Nephron progenitor cell (in vitro differentiated cells): ENCODE measurements around the gene IQGAP2.

Experiments used
- DNase-seq: peaks from one replicate; pipeline ENCODE4 v3.0.0; 2021
- H3K27ac Mint-ChIP-seq: 2 replicates; pipeline ENCODE4 v1.8.0; 2021; ENCODE audit warnings: mild to moderate bottlenecking, moderate library complexity, mixed read lengths
- H3K27me3 Mint-ChIP-seq: 2 replicates; pipeline ENCODE4 v1.8.0; 2021; ENCODE audit warnings: mild to moderate bottlenecking, low read depth, mixed read lengths; ENCODE audit not compliant: poor library complexity
- H3K36me3 Mint-ChIP-seq: 2 replicates; pipeline ENCODE4 v1.8.0; 2021; ENCODE audit warnings: low read depth, mixed read lengths
- H3K4me1 Mint-ChIP-seq: 2 replicates; pipeline ENCODE4 v1.8.0; 2021; ENCODE audit warnings: mixed read lengths
- H3K4me3 Mint-ChIP-seq: 2 replicates; pipeline ENCODE4 v1.8.0; 2021; ENCODE audit warnings: mild to moderate bottlenecking, moderate library complexity, mixed read lengths
- H3K9me3 Mint-ChIP-seq: 2 replicates; pipeline ENCODE4 v1.8.0; 2021; ENCODE audit warnings: mild to moderate bottlenecking, moderate library complexity, mixed read lengths
- CTCF ChIP-seq: fragments of 200-600 bp; sonication (generic); IDR thresholded peaks from 2 replicates; pipeline ENCODE4 v1.5.0; 2021; ENCODE audit warnings: antibody characterized with exemption

The IQGAP2 gene

DNA sequence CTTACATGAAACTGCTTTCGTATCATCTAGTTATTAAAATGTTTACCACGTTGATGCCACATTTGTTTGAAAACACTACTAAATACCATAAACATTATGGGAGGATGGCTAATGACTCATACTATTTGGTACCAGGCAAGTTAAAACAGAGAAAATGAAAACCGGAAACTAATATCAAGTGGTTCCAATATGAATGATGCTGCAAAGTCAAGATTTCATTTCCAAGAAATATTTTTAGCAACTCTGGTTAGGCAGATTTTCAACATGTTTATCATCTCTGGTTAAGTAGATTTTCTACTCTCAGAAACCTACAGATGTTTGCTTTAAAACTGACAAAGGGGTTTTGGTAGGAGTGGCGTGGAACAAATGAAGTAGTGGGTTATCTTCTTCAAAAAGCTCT is 307.9 kb downstream of the IQGAP2 start:
- no peak overlapping the region for H3K27ac Mint-ChIP-seq
- no peak for TF ChIP-seq CTCF

GRCh38 chr5:76714751-76715485 is 311.8 kb downstream of the IQGAP2 start:
- Mint-ChIP-seq H3K9me3 (peaks cover 7% of the 10 kb centered on the region), H3K27me3 (peaks cover 54% of the 10 kb centered on the region), H3K4me1 (peaks cover 24% of the 10 kb centered on the region), H3K4me3 (peak overlapping the region; percentile 94), H3K36me3 (peaks cover 9% of the 10 kb centered on the region), H3K27ac (no peak overlapping the region)
- peak; percentile 51 for DNase-seq
- TF ChIP-seq CTCF = no peak

More for the DNA sequence above, 307.9 kb downstream of the IQGAP2 start:
- H3K36me3 Mint-ChIP-seq = no peaks in the 10 kb centered on the region
- DNase-seq = no peak
- H3K27me3 Mint-ChIP-seq = peaks cover 45% of the 10 kb centered on the region
- H3K9me3 Mint-ChIP-seq = peaks cover 7% of the 10 kb centered on the region
- H3K4me3 Mint-ChIP-seq = no peak overlapping the region
- H3K4me1 Mint-ChIP-seq = no peaks in the 10 kb centered on the region

DNA sequence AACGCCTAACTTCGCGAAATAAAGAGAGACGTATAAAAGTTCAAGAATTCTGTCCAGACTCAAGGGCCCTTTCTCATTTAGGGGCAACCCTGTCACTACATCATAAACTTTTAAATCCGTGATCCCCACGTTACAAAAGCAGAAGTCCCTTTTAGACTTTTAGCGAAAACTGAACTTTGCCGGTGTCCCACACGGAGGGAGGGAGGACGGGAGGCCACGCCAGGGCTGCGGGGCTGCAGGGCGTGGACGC is 312.3 kb downstream of the IQGAP2 start:
- peaks cover 7% of the 10 kb centered on the region for H3K9me3 Mint-ChIP-seq
- no peak for DNase-seq
- no peak for TF ChIP-seq CTCF
- H3K36me3 Mint-ChIP-seq = peaks cover 9% of the 10 kb centered on the region
- peak overlapping the region; percentile 94 for H3K4me3 Mint-ChIP-seq
- H3K27ac Mint-ChIP-seq = no peak overlapping the region
- H3K27me3 Mint-ChIP-seq = peaks cover 52% of the 10 kb centered on the region
- H3K4me1 Mint-ChIP-seq = peaks cover 24% of the 10 kb centered on the region

- DNase-seq = peak; percentile 82
- Mint-ChIP-seq H3K36me3 (peaks cover 9% of the 10 kb centered on the region), H3K4me3 (peak within 1 kb of the TSS; percentile 94)
These were observed 312.8 kb downstream of the IQGAP2 start, which contains the start of gene F2R for GRCh38 chr5:76715736-76716455. TSS of gene F2R (plus strand) at chr5:76716126. CDS start at chr5:76716308, 182 bp downstream.

DNA sequence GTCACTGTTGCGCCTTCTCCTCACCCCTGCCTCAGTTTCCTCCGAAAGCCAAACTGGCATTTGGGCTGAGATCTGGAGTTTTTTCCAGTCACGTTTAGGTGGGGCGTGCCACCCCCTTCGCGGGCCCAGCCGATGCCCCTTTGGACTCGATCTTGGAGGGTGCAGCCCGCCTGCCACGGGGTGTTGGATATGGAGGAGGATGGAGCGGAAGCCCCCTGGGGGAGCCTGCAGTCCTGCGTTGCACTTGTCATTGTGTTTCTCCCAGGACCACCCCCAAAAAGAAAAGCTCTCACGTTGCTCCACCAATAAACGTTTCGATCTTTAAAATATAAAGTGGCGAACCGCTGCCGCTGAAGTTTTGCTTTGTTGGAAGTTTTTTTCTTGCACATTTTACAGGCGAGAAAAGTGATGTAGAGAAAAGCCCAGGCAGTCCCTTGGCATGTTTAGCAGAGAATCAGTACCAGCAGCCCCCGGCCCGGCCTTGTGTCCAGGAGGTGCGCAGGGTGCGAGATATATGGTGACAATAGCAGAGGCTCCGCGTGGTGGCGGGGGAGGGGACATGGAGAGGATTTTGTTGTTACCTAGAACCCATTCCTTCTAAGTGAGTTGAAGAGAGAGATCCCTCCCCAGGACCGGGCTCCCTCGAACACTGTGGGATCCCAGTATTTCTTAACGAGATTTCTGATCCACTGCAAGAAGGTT is 313.5 kb downstream of the IQGAP2 start:
- H3K36me3 Mint-ChIP-seq = peaks cover 9% of the 10 kb centered on the region
- H3K27me3 Mint-ChIP-seq = peaks cover 46% of the 10 kb centered on the region
- peaks cover 4% of the 10 kb centered on the region for H3K9me3 Mint-ChIP-seq
- H3K4me3 Mint-ChIP-seq = peak overlapping the region; percentile 94
- no peak for TF ChIP-seq CTCF
- peak; percentile 51 for DNase-seq
- H3K4me1 Mint-ChIP-seq = peaks cover 24% of the 10 kb centered on the region
- no peak overlapping the region for H3K27ac Mint-ChIP-seq

More at GRCh38 chr5:76715736-76716455, 312.8 kb downstream of the IQGAP2 start, which contains the start of gene F2R:
- H3K9me3 Mint-ChIP-seq = peaks cover 7% of the 10 kb centered on the region
- H3K4me1 Mint-ChIP-seq = peaks cover 24% of the 10 kb centered on the region
- H3K27me3 Mint-ChIP-seq = peaks cover 50% of the 10 kb centered on the region
- no peak within 1 kb of the TSS for H3K27ac Mint-ChIP-seq
- peak; percentile 42 for TF ChIP-seq CTCF
